Prostate gland (tissue), 2 donors: ENCODE measurements around the gene PKNOX2.

Experiments used
- CTCF ChIP-seq, 4 experiments: fragments of 200-600 bp in 2 of 4; fragments of 450-650 bp in 2 of 4; sonication (generic) in 2 of 4; IDR thresholded peaks; 1 replicate in 3 of 4; 2 replicates in 1 of 4; pipeline ENCODE4 v1.5.1; 2016 to 2019; ENCODE audit warnings: antibody characterized with exemption in 4 of 4, mild to moderate bottlenecking in 2 of 4, moderate library complexity in 2 of 4
- POLR2A ChIP-seq: fragments of 450-650 bp; IDR thresholded peaks from one replicate; pipeline ENCODE4 v1.6.1; 2016; ENCODE audit warnings: antibody characterized with exemption, mild to moderate bottlenecking
- POLR2AphosphoS5 ChIP-seq: sonication (generic); formaldehyde crosslinking; IDR thresholded peaks from one replicate; pipeline ENCODE4 v1.6.1; 2017; ENCODE audit warnings: antibody characterized with exemption

GRCh38 chr11:125263268-125263790 lies 98.8 kb downstream of the PKNOX2 start:
- TF ChIP-seq POLR2A, result no peak
- TF ChIP-seq CTCF (IDR thresholded peaks at IDR 0.05), result no peak
- no peak for TF ChIP-seq POLR2AphosphoS5
